ENCODE data around the gene DBNL.

- TF ChIP-seq CTCF (IDR thresholded peaks at IDR 0.05; ENCODE audit: insufficient read depth, low read length, poor library complexity, severe bottlenecking) (no peak), EZH2phosphoT487 (conservative IDR thresholded peaks at IDR 0.05; ENCODE audit: low read length) (no peak)
Measured at GRCh38 chr7:44108768-44109750, 64.6 kb downstream of the DBNL start.

Data from SU-DHL-6 (cell line).